Stimulated activated naive CD8-positive, alpha-beta T cell treated with anti-CD3 and anti-CD28 coated beads, Interleukin-15, Interleukin-2, amounts not matched to agents 100 ng/mL and 50 ng/mL, for 24 hours (primary cell): ENCODE measurements around the gene GORASP1.

Experiments used
- H3K27ac Mint-ChIP-seq: one replicate; pipeline ENCODE4 v1.8.0; 2021; ENCODE audit warnings: mild to moderate bottlenecking, mixed read lengths
- H3K27me3 Mint-ChIP-seq: one replicate; pipeline ENCODE4 v1.8.0; 2021; ENCODE audit warnings: mixed read lengths
- H3K36me3 Mint-ChIP-seq: one replicate; pipeline ENCODE4 v1.8.0; 2021; ENCODE audit warnings: low read depth, mixed read lengths
- H3K4me1 Mint-ChIP-seq: one replicate; pipeline ENCODE4 v1.8.0; 2021; ENCODE audit warnings: low read depth, mixed read lengths
- H3K4me3 Mint-ChIP-seq: one replicate; pipeline ENCODE4 v1.8.0; 2021; ENCODE audit warnings: mild to moderate bottlenecking, mixed read lengths
- H3K9me3 Mint-ChIP-seq: one replicate; pipeline ENCODE4 v1.8.0; 2021; ENCODE audit warnings: mixed read lengths

Gene GORASP1

DNA sequence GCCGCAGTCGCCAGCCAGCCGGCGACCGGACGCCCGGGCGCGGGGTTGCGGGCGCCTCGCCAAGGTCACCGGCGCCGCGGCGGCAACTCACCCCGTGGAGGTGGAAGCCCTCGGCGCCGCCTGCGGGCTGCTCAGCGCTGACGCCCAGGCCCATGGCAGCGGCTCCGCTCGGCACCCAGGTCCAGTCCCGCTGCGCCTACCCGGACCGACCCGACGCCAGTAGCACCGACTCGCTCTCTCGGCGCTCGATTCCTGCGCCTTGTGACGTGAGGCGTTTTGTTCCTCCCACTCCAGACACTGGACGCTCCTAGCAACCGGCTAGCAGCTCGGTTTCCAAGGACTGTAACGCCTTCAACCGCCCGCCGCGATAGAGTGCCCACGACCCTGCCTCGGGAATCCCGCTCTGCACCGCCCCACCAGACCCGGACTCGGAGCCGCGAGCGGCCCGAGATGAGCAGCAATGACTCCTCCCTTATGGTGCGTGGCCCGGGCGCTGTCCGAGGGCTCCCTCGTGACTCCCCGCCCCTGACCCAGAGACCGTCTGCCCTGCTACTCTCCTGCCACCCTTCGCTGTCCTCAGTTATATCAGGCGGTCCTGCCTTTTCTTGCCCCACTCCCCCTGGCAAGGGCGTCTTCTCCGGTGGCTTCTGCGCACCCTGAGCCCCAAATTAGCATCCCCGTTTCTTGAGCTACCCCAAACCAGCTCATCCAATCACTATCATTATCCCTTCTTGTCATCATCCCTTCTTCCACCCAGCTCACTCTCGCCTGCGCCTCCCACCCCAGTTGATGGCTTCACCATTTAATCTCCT, at the start of gene GORASP1, which contains the start of gene TTC21A:
TSS of gene GORASP1 (minus strand) at position 240 of the 812 bp plus-strand sequence. CDS start at position 154, 86 bp downstream.
TSS of gene TTC21A (plus strand) at position 293 of the 812 bp plus-strand sequence. CDS start at position 451, 158 bp downstream.
- Mint-ChIP-seq H3K27me3 (no peaks in the 10 kb centered on the region), H3K4me3 (peak within 1 kb of the TSS; percentile 91), H3K27ac (peak within 1 kb of the TSS; percentile 81), H3K9me3 (no peaks in the 10 kb centered on the region), H3K4me1 (peaks cover 43% of the 10 kb centered on the region), H3K36me3 (no peaks in the 10 kb centered on the region)

DNA sequence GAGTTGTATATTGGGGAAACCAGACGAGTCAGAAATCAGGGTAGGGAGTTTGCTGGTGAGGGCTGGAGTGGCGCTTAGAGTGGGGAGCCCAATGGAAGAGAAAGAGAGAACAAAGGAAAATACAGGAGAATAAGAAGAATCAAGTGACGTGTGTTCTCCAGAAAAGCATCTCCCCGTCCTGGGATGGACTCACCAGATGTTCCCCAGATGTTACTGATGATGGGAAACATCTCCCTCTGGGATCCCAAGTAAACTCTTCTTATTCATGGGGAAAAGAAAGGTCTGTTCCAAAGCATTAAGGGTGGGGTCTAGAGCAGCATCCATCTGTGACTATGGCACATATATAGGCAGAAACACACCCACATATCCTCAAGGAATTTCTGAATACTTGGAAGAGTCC, 49.0 kb upstream of the GORASP1 start:
- peaks cover 40% of the 10 kb centered on the region for H3K4me1 Mint-ChIP-seq
- peaks cover 13% of the 10 kb centered on the region for H3K36me3 Mint-ChIP-seq
- no peaks in the 10 kb centered on the region for H3K9me3 Mint-ChIP-seq
- H3K27ac Mint-ChIP-seq = peak overlapping the region; percentile 17
- H3K4me3 Mint-ChIP-seq = no peak overlapping the region
- H3K27me3 Mint-ChIP-seq = peaks cover 3% of the 10 kb centered on the region

DNA sequence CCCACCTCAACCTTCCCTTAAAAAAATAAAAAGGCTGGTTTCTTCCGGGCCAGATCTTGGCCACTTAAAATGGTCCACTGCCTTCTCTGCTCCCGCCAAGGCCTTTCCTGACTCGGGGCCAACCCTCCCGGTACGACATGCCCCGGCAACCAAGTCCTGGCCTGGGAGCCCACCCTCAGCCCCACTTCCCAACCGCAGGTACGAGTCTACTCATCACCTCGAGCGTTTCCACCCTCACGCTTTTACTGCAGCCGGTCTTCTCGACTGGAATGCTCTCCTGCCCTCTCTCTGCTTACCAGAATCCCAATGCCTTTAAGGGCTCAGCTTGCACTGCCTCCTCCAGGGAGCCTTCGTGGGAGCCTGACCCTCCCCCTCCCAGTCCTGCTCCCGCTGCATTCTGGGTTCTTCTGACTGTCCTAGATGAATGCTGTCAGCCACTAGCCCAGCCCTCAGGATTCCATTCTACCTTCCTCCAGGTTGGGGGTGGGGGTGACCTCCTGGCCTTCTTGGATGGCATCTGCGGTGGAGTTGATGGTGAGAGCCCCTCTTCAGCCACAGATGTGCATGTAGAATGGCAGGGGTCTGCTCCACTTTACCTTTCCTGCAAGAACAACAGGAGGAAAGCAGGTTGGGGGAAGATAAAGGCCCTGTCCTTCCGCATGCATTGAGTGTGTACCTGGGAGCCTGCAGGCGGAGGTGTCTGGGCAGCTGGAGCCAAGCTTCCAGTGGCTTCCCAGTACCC, 47.0 kb upstream of the GORASP1 start:
- Mint-ChIP-seq H3K9me3 (no peaks in the 10 kb centered on the region), H3K36me3 (peaks cover 33% of the 10 kb centered on the region), H3K27me3 (peaks cover 3% of the 10 kb centered on the region), H3K27ac (peak overlapping the region; percentile 88), H3K4me3 (peak overlapping the region; percentile 72), H3K4me1 (peaks cover 60% of the 10 kb centered on the region)

DNA sequence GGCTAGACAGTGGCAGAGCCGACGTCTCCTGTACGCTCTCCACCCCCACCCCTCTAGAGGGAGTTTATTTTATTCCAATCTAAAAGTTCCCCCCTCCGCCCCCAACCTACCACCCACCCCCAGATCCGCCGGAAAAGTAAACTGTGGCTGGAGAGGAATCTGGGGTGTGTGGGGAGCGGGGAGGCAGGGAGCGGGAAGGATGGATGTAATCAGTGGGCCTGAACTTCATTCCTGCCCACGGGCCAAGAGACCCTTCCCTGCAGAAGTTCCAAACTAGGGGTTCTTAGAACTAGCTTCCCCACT, 46.5 kb upstream of the GORASP1 start:
- peaks cover 3% of the 10 kb centered on the region for H3K27me3 Mint-ChIP-seq
- peaks cover 38% of the 10 kb centered on the region for H3K36me3 Mint-ChIP-seq
- H3K9me3 Mint-ChIP-seq = no peaks in the 10 kb centered on the region
- peaks cover 65% of the 10 kb centered on the region for H3K4me1 Mint-ChIP-seq
- H3K27ac Mint-ChIP-seq = peak overlapping the region; percentile 88
- peak overlapping the region; percentile 72 for H3K4me3 Mint-ChIP-seq

DNA sequence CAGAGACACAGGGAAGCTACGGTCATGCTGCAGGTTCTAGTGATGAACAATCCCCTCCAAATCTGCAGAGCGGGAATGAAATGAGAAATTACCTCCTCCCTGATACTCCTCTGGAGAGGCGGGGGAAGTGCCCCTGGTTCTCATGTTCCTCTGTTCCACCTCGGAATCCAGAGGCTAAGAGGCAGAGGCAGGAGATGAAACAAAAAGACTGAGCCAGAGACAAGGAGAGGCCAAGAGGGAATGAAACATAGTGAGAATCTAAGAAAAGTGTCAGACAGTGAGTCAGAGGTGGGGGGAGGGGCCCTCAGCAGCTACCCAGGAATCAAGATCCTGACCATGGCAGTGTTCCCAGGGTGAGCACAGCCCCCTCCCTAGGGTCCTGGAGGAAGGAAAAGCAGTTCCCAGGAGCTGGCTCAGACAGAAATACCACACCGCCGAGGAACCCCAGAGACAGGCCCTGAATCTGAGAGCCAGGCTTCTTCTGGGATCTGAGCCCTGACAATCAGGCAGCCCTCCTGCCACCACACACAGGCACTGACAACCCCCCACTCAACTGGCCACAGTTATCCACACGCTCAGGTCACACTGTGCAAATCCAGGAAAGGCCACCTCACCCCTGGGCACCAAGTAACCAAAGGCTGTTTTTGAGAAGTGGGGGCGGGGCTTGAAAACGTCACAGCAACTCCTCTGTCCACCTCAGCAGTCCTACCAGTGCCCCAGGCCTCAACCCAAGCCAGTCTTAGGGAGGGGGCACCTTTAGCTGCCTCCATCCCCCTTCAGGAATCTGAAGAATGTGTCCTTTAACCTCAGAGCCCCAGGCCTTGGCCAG, 43.6 kb upstream of the GORASP1 start:
- H3K36me3 Mint-ChIP-seq = peaks cover 64% of the 10 kb centered on the region
- H3K9me3 Mint-ChIP-seq = no peaks in the 10 kb centered on the region
- peaks cover 86% of the 10 kb centered on the region for H3K4me1 Mint-ChIP-seq
- H3K27me3 Mint-ChIP-seq = no peaks in the 10 kb centered on the region
- peak overlapping the region; percentile 100 for H3K4me3 Mint-ChIP-seq
- peak overlapping the region; percentile 100 for H3K27ac Mint-ChIP-seq

DNA sequence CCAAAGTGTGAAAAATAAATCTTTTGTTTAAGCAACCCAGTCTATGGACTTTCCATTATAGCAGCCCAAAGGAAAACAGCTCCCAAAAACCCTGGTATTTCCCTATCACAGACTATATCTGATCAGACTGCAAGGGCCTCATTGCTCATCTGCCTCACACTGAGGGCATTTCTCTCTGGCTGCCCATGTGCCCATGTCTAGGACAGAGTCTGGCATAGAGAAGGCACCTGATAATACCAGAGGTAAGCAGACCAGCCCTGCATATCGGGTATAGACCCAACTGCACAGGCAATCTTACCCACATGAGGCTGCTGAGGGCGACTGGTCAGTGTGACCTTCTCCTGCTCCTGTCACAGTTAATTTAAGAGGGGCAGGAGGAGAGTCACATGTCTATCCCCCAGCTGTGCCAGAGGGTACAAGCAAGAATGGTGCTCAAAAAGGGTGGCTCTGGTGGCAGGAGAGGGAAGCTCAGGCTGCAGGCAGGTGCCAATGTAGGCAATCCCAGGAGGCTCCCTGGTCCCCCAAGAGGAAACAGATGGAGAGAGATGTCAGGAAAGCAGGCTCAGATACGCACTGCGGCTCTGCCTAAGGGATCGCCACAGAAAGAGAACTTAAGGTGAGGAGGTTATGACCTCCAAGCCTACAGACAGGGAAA, 42.8 kb upstream of the GORASP1 start:
- Mint-ChIP-seq H3K27ac (peak overlapping the region; percentile 100), H3K4me3 (peak overlapping the region; percentile 100), H3K9me3 (no peaks in the 10 kb centered on the region), H3K36me3 (peaks cover 71% of the 10 kb centered on the region), H3K27me3 (no peaks in the 10 kb centered on the region), H3K4me1 (peaks cover 84% of the 10 kb centered on the region)

DNA sequence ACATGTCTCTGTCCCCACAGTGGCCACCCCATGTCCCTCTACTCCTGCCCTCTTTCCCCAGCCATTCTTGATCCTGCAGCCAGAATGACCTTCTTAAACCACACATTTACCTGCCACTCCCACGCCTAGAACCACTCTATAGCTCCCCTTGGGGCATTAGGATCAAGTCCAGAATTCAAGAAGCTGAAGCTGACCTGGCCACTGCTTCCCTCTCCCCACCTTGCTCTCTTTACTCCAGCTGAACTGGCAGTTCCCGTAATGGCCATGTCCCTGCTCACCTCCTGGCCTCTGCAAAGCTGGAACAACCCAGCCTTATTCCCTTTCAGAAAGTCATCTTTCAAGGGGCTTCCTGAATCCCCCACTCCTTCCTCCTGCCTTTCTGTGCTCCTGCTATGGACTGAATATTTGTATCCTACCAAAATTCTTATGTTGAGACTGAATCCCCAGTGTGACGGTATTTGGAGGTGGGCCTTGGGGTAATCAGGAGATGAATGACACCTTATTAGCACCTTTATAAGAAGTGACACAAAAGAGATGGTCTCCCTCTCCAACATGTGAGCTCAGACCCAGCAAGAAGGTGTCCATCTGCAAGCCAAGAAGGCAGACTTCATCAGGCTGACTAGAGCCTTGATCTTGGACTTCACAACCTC, 42.2 kb upstream of the GORASP1 start:
- H3K4me3 Mint-ChIP-seq = peak overlapping the region; percentile 100
- peaks cover 82% of the 10 kb centered on the region for H3K4me1 Mint-ChIP-seq
- peak overlapping the region; percentile 100 for H3K27ac Mint-ChIP-seq
- H3K36me3 Mint-ChIP-seq = peaks cover 78% of the 10 kb centered on the region
- no peaks in the 10 kb centered on the region for H3K9me3 Mint-ChIP-seq
- no peaks in the 10 kb centered on the region for H3K27me3 Mint-ChIP-seq

DNA sequence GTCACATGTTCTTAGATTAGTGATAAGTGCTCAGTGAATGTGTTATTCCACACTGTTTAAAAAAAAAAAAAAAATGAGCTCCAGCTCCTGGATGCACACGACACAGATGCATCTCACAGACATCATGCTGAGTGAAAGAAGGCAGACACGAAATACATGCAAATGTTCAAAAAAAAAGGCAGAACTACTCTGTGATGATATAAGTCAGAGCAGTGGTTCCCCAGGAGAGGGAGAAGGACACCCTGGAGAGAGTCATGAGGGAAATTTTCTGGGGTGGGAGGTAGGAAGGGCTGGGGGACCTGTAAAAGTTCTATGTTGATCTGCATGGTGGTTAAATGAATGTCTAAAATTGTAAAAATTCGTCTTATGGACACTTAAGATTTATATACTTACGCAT, 41.6 kb upstream of the GORASP1 start:
- Mint-ChIP-seq H3K9me3 (no peaks in the 10 kb centered on the region), H3K36me3 (peaks cover 83% of the 10 kb centered on the region), H3K4me3 (peak overlapping the region; percentile 100), H3K4me1 (peaks cover 82% of the 10 kb centered on the region), H3K27me3 (no peaks in the 10 kb centered on the region), H3K27ac (peak overlapping the region; percentile 100)

DNA sequence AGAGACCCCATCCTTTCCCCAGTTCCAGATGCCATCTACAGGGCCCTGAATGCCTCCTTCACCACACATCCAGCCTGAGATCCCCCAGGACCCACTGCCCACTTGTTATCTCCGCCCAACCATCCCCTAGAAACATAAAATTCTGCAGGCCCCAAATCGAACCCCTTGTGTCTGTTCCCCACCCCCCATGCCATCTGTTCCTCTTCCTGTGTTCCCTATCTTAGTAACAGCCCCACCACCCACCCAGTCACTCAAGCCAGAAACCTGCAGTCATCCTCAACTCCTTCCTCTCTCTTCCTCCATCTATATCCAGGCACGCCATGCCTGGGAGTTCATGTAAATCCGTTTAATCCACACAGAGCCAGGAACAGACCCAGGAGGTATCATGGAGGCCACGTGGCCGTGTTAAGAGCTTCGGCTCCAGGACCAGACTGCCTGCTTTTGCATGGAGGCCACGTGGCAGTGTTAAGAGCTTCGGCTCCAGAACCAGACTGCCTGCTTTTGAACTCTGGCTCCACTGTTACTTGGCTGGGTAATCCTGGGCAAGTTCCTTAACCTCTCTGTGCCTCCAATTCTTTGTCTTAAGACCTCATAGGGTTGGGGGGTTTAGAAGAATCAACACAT, 41.1 kb upstream of the GORASP1 start:
- H3K27me3 Mint-ChIP-seq = no peaks in the 10 kb centered on the region
- H3K4me3 Mint-ChIP-seq = peak overlapping the region; percentile 100
- peaks cover 88% of the 10 kb centered on the region for H3K36me3 Mint-ChIP-seq
- peak overlapping the region; percentile 100 for H3K27ac Mint-ChIP-seq
- H3K4me1 Mint-ChIP-seq = peaks cover 85% of the 10 kb centered on the region
- no peaks in the 10 kb centered on the region for H3K9me3 Mint-ChIP-seq

DNA sequence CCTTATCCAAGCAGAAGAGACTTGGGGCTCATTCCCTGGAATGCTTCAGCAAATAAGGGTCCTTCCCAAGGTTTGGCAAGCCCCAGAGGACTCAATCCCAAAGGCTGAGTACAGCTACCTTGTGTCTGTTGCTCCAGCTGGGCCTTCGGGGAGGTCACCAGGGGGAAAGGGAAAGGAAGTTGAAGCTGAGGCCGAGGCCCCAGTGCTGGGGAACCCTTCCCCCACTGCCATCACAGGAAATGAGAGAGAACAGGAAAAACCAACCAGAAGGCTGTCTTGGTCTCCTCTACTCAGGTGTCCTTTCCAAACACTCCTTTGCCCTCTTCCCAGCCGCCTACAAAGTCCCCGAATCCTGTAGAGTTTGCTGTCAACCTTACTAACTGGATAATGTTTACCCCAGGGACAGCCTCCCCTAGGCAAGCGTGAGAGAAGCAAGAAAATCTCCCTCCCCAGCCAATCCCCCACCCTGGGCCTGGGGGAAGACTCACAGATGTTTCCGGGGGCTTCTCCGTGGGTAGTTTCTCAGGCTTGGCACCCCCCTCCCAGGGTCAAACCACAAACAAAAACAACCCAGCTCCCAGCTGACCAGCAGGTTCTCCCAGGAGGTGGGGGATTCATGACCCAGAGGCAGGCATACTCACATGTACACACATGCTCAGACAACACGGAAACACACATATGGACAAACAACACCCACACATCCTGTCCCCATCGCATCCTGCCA, 40.4 kb upstream of the GORASP1 start:
- H3K4me1 Mint-ChIP-seq = peaks cover 91% of the 10 kb centered on the region

DNA sequence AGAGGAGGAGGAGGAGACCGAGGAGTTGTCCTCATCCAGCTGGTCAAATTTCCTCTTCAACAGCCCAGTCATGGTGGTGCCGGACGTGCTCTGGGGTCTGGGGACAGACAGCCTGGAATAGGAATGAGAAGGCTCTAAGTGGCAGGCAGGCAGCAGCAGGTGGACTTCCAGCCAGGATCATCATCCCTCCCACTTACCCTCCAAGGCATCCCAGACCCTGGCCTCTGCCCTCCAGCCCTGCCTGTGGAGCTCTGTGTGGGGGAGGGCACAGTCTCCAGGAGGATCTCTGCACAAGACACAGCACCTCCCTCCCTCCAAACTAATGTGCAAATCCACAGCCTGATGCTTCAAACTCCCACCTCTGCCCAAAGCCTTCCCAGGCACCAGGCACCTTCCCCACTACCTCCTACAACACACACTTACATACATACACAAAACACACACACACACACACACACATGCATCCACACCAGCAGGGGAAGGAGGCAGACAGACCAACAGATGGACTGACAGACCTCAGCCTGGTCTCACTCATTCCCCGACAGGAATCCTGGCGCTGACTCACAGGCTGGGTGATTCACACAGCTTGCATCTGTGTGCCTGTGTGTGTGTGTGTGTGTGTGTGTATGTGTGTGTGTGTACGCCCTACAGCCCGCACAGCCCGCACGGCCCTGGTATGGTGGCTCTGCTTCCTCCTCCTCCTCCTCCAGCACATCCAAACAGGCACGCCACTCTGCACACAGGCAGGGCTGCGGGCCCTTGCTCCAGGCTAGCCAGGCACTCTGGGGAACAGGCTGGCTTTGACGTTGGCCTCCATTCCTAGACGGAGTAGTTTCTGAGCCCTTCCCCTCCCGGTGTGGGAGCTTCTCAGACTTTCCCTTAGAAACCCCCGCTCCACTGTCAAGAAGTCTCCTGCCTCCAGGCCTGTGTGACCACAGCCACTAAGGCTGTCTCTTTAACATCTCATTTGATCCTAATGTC, 39.5 kb upstream of the GORASP1 start:
- Mint-ChIP-seq H3K4me1 (peaks cover 91% of the 10 kb centered on the region), H3K27me3 (no peaks in the 10 kb centered on the region), H3K36me3 (peaks cover 94% of the 10 kb centered on the region)

More for the DNA sequence above, 40.4 kb upstream of the GORASP1 start:
- peak overlapping the region; percentile 100 for H3K27ac Mint-ChIP-seq
- H3K36me3 Mint-ChIP-seq = peaks cover 95% of the 10 kb centered on the region
- H3K9me3 Mint-ChIP-seq = no peaks in the 10 kb centered on the region
- no peaks in the 10 kb centered on the region for H3K27me3 Mint-ChIP-seq
- H3K4me3 Mint-ChIP-seq = peak overlapping the region; percentile 100

DNA sequence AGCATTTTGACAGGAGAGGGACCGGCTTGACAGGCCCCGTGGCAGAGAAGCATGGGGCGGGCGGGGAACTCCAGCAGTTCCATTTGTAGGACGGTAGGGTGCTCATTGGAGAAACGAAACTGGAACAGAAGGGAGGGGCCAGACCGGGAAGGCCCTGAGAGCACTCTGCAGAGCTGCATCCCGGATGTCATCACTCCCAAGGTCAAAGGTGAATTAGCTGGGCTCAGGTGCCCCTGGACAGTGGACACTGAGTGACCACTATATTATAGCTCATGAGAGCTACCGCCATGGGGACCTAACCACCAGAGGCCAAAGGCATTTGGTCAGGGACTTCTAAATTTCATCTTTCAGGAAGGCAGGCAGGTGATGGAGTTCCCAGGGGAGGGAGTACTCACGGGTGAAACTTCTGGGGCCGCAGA, 38.7 kb upstream of the GORASP1 start:
- no peaks in the 10 kb centered on the region for H3K9me3 Mint-ChIP-seq
- peak overlapping the region; percentile 13 for H3K4me3 Mint-ChIP-seq
- H3K36me3 Mint-ChIP-seq = peaks cover 94% of the 10 kb centered on the region
- no peaks in the 10 kb centered on the region for H3K27me3 Mint-ChIP-seq
- peaks cover 91% of the 10 kb centered on the region for H3K4me1 Mint-ChIP-seq
- peak overlapping the region; percentile 100 for H3K27ac Mint-ChIP-seq

More for the DNA sequence above, 39.5 kb upstream of the GORASP1 start:
- Mint-ChIP-seq H3K9me3 (no peaks in the 10 kb centered on the region), H3K4me3 (peak overlapping the region; percentile 100), H3K27ac (peak overlapping the region; percentile 100)
